NCI-H2196 treated with DMSO at 0.1 percent for 48 hours (cell line): ENCODE measurements around the gene MMEL1.

Experiments used
- DNase-seq: peaks from one replicate; lab custom pipeline; 2025; ENCODE audit not compliant: unreplicated experiment; lab: John Stamatoyannopoulos, UW

The MMEL1 gene

DNA sequence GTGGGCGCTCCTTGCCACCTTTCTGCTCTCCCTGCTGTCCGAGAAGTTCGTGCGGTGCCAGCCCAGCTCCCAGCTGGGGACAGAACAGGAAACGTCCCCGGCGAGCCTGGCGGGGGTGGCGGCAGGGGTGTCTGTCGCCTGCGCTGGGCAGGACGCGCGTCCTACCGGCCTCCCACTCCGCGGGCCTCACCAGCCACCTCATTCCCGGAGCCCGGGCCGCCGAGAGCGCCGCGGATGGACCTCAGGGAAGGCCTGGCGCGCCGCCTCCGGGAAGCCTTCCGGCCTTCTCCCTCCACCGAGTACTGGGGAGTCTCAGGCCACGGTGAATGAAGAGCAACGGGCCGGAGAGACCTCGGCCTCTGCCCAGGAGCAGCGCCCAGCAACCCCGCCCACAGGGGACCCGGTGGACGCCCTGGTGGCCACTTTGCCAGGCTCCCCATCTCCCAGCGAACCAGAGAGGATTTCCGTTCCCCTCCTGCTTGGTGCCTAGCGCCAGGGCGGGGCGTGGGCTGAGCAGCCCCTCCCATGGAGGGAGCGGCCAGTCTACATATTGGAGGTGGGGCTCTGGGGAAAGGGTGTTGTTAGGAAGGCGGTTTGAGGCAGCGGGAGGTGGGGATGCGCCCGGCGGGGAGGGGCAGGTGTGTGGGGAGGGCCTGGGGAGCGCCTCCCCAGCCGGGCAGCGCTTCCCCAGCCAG, 86.2 kb downstream of the MMEL1 start:
- DNase-seq: peak; percentile 91

DNA sequence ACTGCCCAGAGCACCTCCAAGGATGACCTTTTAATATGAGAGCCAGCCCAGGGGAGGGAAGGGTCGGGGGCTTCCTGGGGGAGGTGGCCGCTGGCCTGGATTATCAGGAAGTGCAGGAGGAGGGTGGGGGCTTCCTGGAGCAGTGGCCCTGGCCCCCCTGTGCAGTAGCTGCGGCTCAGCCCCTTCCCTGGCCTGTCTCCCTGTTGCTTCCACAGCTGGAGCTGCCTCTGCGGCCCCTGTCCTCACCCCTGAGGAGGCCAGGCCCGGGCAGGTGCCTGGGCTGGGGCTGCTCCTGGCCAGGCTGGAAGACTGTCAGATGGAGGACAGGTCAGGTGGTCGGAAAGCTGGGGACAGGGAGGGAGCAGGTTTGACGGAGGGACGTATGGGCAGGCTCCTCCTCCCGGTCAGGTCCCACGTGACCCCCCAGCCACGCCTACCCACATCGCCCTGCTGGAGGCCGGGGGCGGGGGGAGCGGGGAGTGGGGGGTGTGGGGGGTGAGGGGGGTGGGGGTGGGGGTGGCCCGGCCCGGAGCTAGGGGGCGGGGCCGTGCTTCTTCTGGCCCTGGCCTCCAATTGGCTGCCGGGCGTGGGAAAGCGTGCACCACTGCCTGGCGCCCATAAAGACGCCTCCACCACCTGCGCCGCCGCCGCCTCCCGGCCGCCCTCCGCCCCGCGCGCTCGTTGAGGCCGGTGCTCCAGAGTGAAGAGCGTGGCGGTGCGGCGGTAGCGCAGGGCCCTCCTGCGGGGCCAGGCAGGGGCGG, 86.9 kb downstream of the MMEL1 start:
- DNase-seq: peak; percentile 99

DNA sequence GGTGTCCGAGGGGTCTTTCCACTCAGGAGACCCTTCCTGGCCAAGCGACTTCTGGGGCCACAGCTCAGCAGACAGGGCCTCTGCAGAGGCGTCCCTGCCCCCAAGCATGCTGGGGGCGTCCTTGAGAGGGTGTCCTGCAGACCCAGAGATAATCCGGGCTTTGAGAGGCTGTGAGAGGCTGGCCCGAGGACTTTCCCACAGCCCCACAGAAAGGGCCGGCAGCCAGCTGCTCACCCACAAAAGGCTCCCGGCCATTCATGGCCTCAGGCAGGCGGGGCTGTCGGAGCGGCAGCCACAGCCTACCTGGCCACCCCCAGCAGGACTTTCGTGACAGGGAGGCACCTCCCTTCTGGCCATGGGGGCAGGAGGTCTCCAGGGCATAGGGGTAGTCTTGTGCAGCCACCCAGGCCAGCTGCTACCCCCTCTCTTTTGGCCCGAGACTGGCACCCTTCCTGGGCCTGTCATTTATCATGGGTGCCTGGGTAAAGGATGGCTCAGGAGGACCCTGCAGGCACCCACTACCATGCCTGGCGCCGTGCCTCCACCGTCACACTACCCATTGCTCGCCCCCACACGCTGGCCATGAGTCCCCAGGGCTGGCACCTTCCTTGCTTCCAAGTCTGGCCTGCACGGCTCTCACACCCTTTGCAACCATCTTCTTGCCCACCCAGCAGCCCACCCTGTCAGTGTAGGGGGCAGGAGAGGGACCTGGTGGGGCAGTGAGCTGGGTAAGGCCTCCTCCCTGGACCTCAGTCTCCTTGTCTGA, 87.8 kb downstream of the MMEL1 start:
- DNase-seq: no peak

DNA sequence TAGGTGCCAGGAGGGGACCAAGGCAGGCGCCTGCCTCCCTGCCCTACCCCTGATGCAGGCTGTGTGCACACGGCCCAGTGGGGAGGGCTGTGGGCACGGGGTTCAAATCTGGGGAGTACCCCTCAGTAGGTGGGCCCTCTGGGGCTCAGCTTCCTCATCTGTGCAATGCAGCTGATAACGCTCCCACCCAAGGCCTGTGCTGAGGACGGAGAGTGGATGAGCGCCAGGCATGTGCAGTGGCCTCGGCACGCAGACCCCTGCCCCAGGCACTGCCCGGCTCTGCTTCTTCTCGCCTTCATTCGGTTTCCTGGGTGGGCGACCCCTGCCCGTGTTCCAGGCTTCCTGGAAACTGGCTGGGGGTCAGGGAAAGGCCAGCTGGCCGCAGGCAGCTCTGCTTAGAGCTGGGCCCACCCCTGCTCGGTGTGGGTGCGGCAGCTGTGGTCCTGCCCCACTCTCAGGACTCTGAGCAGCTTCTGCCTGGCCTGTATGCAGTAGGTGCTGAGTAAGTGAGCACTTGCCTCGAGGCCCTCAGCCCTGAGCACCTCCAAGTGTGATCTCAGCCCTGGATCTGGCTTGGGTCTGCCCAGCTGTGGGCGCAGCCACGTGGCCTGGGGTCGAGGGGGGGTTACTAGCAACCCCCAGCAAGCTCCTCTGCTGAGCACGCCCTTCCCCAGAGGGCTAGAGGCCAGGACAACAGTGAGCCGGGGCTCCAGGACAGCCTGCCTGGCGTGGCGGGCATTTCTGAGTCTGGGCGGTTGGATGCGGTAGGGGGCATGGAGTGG, 88.5 kb downstream of the MMEL1 start:
- no peak for DNase-seq

DNA sequence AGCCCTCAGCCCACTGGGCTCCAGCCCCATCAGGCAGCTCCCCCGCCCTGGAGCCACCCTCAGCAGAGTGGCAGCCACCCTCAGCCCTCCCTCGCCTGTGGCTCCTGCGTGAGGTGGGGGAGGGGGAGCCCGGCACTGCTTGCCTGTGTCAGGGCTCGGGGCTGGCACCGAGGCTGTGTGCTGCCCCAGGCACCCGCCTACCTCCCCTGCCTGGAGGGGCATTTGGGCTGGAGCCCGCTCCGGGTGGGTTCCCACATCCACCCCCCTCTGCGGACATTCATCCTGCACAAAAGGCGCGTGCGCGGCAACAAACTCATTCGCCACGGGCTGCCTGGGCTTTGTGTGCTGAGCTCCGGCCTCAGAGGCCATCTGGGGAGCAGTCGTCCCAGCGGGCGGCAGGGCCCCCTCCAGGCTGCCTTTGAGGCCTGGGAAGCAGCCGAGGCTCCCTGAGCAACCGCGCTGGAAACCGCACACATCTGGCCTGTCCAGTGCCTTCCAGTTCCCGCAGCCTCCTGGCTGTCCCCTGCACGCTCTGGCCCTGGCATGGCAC, 89.2 kb downstream of the MMEL1 start:
- no peak for DNase-seq

DNA sequence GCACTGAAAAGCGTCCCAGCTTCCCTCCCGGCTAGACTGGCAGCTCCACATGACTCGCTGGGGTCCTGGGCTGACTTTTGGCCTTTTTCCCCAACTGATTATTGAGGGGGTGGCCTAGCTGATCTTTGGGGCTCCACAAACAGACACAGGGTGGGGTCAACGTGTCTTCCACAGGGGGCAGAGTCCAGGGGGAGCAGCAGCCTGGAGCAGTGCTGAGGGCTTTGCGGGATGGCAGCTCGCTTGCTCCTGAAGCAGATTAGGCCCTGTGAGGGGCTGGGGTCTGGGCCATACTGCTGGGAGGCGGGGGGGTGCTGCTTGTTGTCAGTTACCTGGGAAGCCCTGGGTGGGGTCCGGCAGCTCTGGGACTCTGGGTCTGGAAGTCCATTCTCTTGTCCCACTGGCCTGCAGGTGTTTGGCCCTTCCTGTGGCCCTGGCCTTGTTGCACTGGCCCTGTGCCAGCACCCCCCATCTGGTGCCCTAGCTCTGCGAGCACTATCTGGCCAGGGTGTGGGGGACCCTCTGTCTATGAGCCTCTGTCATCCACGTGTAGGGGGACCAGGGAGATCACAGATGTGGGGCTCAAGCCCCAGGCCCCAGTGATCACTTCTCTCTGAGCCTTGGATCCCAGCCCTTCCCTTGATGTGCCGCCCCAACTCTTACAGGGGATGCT, 90.4 kb downstream of the MMEL1 start:
- no peak for DNase-seq

DNA sequence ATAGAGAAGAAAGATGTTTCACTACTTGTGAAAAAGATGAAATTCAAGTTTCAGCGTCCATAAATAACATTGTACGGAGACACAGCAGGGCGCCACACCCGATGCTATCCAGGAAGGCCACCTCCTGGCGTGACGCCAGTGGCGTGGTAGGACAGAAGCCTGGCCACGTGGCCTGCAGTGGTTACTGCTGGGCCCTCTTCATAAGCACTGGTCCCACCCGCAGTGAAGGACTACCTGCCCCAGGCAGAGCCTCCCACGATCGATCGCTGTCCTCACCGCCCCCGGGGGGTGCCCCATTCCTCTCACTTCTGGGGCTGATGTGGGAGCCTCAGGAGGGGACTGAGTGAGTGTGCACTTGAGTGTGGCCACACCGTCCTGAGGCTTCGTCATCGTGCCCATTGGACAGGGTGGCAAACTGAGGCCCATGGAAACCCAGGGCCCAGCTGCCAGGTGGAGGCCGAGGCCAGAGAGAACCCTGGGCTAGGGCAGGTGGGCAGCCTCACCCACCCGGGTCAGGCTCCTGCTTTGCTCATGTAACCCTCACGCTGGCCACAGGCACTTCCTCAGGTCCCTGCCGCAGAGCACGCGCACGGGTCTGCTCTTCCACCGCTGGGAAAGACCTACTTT, 91.1 kb downstream of the MMEL1 start:
- no peak for DNase-seq

DNA sequence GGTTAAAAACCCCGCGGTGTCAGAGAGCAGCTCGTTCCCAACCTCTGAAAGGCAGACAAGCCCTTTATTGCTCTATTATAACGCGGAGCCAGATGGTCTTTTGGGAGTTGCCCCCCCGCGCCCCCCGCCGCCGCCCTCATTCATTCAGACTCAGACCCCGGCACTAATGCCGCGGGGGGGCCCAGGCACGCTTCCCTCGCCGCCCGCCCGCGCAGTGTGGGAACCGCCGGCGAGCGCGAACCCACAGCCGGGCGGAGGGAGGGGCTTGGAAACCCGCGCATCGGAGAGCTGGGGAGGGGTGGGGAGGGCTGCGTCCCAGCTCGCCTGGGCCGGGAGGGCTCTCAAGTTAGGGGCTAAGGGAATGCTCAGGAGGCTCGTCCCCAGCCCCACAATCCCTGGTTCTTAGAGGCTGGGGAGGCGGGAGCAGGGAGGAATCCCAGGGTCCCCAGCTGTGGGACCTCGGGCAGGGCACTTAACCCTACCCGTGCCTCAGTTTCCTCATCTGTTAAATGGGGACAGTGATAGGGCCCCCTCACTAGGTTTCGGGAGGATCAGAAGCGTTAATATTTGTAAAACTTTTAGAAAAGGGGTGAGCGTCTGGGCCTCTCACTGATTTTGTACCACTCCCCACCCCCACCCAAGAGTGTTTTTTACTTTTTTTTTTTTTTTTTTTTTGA, 91.9 kb downstream of the MMEL1 start:
- DNase-seq: no peak
